Coronary artery (tissue), 2 donors: ENCODE measurements around the gene IGFBP2.

ENCODE experiments used
- DNase-seq: peaks from one replicate; pipeline ENCODE4 v3.0.0-alpha.2; 2017; ENCODE audit warnings: low spot score
- H3K27ac ChIP-seq, 2 donors: fragments of 200-600 bp; sonication (generic); one replicate each; pipeline ENCODE4 v1.5.1; 2016 to 2019
- H3K4me3 ChIP-seq: fragments of 200-600 bp; sonication (generic); 2 replicates; pipeline ENCODE4 v1.5.1; 2016; ENCODE audit warnings: mild to moderate bottlenecking, moderate library complexity
- TF ChIP-seq, protein P1 (sequence below): fragments of 200-600 bp; sonication (generic); IDR thresholded peaks from one replicate; pipeline ENCODE4 v1.5.1; 2019; ENCODE audit warnings: antibody characterized with exemption

Gene IGFBP2

DNA sequence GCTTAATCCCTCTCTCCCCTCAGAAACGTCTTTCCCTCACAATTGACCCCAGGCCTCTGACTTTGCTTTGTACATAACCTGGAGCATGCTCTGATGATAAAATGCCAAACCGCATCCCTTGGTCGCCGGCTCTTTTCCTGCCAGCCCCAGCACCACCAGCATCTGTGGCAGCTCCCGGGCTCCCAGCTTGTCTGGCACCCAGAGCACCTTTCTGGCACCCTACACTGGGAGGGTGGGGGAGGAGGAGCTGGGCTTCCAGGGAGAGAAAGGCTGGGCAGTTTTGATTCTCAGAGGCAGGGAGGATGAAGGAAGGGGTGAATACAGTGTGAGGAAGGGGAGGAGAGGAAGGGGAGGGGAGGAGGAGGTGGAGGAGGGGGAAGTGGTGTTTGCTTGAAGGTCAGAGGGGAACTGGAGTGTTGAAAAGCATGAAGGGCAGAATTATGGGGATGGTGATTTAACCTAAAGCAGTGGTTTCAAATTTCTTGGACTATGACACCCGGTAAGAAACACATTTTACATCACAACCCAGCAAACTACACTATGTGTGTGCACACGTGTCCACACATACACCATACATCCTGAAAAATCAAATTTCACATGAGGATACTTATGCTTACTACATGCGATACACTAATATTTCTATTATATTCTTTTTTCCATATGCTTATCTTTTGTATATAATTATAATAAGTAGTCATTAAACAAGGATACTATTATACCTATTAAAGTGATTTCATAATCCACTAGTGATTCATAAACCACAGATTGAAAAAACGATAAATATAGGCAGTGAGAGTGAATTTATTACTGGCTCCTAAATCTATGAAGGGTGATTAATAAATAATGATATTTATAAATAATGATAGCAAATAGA lies 30.0 kb upstream of the IGFBP2 start:
- TF ChIP-seq, protein P1, sequence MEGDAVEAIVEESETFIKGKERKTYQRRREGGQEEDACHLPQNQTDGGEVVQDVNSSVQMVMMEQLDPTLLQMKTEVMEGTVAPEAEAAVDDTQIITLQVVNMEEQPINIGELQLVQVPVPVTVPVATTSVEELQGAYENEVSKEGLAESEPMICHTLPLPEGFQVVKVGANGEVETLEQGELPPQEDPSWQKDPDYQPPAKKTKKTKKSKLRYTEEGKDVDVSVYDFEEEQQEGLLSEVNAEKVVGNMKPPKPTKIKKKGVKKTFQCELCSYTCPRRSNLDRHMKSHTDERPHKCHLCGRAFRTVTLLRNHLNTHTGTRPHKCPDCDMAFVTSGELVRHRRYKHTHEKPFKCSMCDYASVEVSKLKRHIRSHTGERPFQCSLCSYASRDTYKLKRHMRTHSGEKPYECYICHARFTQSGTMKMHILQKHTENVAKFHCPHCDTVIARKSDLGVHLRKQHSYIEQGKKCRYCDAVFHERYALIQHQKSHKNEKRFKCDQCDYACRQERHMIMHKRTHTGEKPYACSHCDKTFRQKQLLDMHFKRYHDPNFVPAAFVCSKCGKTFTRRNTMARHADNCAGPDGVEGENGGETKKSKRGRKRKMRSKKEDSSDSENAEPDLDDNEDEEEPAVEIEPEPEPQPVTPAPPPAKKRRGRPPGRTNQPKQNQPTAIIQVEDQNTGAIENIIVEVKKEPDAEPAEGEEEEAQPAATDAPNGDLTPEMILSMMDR: no peak
- Histone ChIP-seq H3K27ac (no peak overlapping the region), H3K4me3 (no peak overlapping the region)
- DNase-seq: no peak

DNA sequence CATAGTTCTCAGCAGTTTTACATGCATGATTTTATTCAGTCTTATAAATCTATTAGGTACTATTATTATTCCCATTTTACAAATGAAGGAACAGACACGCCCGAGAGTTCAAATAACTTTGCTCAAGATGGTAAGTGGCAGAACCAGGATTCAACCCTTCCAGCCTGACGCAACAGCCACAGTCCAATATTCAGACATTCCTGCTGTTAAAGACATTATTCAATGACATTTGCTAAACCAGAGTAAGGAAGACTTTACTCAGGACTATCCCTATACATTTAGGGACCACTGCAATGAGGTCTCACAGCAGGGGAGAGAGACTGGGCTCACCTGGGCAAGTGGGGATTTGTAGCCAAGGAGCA lies 29.4 kb upstream of the IGFBP2 start:
- H3K4me3 ChIP-seq: no peak overlapping the region
- DNase-seq: no peak
- TF ChIP-seq, protein P1: no peak

DNA sequence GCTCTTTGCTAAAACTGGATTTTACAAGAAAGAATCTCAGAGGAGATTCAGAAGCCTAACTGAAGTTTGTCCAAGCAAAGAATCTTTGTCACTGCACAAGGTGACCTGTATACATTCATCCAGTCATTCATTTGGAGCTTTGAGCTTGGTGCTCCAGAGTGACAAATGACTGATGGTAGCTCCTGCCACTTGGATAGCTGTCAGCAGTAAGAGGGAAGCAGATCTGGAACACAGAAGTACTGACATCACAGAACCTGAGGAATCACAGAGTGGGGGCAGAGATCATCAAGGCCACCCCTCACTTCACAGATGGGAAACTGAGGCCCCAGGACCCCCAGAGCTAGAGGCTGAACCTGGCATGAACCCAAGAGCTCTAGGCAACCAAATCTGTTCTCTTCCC lies 28.8 kb upstream of the IGFBP2 start:
- no peak for DNase-seq

More for the DNA sequence above, 29.4 kb upstream of the IGFBP2 start:
- no peak overlapping the region for H3K27ac ChIP-seq

DNA sequence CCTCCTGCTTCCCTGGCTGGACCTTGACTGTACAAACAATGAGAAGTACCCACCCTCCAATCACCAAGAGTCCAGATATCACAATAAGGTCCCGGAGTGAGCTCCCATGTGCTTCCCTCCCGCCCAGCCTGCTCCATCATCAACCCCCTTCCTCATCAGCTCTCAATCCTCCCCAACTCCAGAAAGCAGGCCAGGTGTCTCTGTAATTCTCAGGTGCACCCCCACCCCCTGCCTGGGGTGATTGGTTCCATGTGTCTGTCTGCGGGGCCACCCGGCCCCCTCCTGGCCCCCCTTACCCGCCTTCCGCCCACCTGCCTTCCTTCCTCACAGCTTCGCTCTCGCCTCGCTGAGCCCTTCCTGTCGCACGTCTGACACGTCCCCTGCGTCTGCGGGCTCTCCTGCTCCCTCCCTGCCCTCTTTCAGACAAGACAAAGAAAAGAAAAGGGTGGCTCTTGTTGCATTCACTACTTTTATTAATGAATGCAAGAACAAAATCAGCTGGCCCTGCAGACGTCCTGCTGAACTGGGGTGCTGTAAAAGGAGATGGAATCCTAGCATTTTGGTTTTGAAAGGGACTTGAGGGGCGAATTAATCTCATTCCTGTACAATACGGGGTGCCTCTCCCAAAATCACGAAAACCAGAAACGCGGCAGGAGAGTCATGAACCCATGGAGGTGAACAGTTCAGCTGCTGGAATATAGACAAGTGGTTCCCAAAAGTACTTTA lies 26.5 kb upstream of the IGFBP2 start:
- H3K4me3 ChIP-seq: no peak overlapping the region
- no peak overlapping the region for H3K27ac ChIP-seq
- TF ChIP-seq, protein P1: no peak
- no peak for DNase-seq

More for the DNA sequence above, 28.8 kb upstream of the IGFBP2 start:
- TF ChIP-seq, protein P1: no peak
- Histone ChIP-seq H3K27ac (no peak overlapping the region), H3K4me3 (no peak overlapping the region)

DNA sequence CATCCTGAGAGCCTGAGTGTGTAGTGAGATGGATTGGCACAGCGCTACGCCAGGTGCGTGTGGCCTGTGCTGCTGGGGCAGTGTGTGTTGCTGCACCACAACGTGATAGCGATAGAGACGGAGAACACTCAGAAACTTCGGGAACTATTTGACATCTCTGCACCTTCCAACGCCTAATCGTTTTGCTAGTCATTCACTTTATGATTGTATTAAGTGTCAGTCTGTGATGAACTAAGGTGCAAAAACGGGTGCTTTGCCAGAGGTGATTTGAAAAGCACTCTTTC lies 26.0 kb upstream of the IGFBP2 start:
- no peak overlapping the region for H3K27ac ChIP-seq
- DNase-seq: no peak
- no peak overlapping the region for H3K4me3 ChIP-seq
- TF ChIP-seq, protein P1: no peak

DNA sequence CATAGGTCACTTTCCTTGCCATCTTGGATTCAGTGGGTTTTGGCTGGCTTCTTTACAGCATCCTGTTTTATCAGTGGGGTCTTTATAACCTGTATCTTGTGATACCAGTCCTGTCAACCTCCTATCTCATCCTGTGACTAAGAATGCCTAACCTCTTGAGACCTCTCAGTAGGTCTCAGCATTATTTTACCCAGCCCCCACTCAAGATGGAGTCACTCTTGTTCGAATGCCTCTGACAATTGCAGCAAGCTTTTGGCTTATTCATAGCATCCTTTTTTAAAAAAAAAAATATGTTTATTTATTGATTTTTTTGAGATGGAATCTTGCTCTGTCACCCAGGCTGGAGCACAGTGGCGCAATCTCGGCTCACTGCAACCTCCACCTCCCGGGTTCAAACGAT lies 24.7 kb upstream of the IGFBP2 start:
- TF ChIP-seq, protein P1: no peak
- no peak for DNase-seq
- H3K4me3 ChIP-seq: no peak overlapping the region
- H3K27ac ChIP-seq: no peak overlapping the region
